GM12878 (cell line): Measurements from ENCODE around the gene UFM1. TPM values are rescaled to one million over a fixed set of nuclear protein-coding genes. Genes with fewer than 3 reads are reported as not detected.

Experiments used
- ASH2L ChIP-seq: fragments of 300-600, 200-600 bp; sonication (generic); IDR thresholded peaks from 2 replicates; pipeline ENCODE4 v1.6.1; 2017; ENCODE audit warnings: low read depth, mild to moderate bottlenecking, borderline replicate concordance
- CHD1 ChIP-seq: IDR thresholded peaks from 2 replicates; pipeline ENCODE4 v1.6.1; 2012; ENCODE audit warnings: low read depth, low read length, improper control_type of control experiment
- EGR1 ChIP-seq, 2 experiments: IDR thresholded peaks; 1 replicate in 1 of 2; 2 replicates in 1 of 2; pipeline ENCODE4 v1.6.1; 2011 to 2012; ENCODE audit warnings: low read depth in 2 of 2, low read length in 2 of 2, borderline replicate concordance in 1 of 2, mild to moderate bottlenecking in 1 of 2, moderate library complexity in 1 of 2
- NFYB ChIP-seq: IDR thresholded peaks from 2 replicates; pipeline ENCODE4 v1.6.1; 2011; ENCODE audit warnings: low read depth, mild to moderate bottlenecking, low read length, improper control_type of control experiment, moderate library complexity; ENCODE audit not compliant: insufficient read depth
- YY1 ChIP-seq: IDR thresholded peaks from 2 replicates; pipeline ENCODE4 v1.6.1; 2011; ENCODE audit warnings: low read depth, mild to moderate bottlenecking, low read length
- ZBED1 ChIP-seq: IDR thresholded peaks from 2 replicates; pipeline ENCODE4 v1.6.1; 2016; ENCODE audit warnings: borderline replicate concordance
- ZZZ3 ChIP-seq: IDR thresholded peaks from 2 replicates; pipeline ENCODE4 v1.6.1; 2011; ENCODE audit warnings: low read depth; ENCODE audit not compliant: control insufficient read depth, insufficient read length
- polyA plus RNA-seq, 11 experiments: library from polyadenylated mRNA; depleted of rRNA in 4 of 11; unstranded in 6 of 11; stranded (reverse) in 5 of 11; fragments of >200 nt; fragmentation: Nextera tagmentation in 4 of 11; fragmentation: Illumina TruSeq in 1 of 11; extraction: Ambion mirVana in 4 of 11; extraction: Trizol in 1 of 11; gene quantifications; 1 replicate in 1 of 11; 2 replicates in 10 of 11; pipeline versions ENCODE4 v1.2.1 to v1.2.3, GENCODE V29; 2011 to 2016; ENCODE audit warnings: inconsistent platforms in 2 of 11, missing spikeins in 2 of 11, low read depth in 1 of 11
- total RNA-seq, 4 experiments: library from RNA; depleted of rRNA in 3 of 4; stranded (reverse); fragments of >200 nt in 3 of 4; fragmentation: Illumina TruSeq in 1 of 4; extraction: Trizol in 1 of 4; gene quantifications; 2 replicates each; pipeline versions ENCODE4 v1.2.1 to v1.2.3, GENCODE V29; 2013 to 2021
- TF ChIP-seq, protein P1 (sequence below): fragments of 150-350 bp; IDR thresholded peaks from 2 replicates; pipeline ENCODE4 v1.6.1; 2016; ENCODE audit warnings: low read depth, low read length
- TF ChIP-seq, protein P2 (sequence below): fragments of 450-650 bp; IDR thresholded peaks from 2 replicates; pipeline ENCODE4 v1.6.1; 2016; ENCODE audit warnings: mild to moderate bottlenecking, moderate library complexity, borderline replicate concordance
- TF ChIP-seq, protein P3 (sequence below): fragments of 150-350 bp; IDR thresholded peaks from 2 replicates; pipeline ENCODE4 v1.6.1; 2014; ENCODE audit warnings: mild to moderate bottlenecking, low read depth, low read length
- TF ChIP-seq, protein P4 (sequence below): IDR thresholded peaks from 2 replicates; pipeline ENCODE4 v1.6.1; 2012; ENCODE audit warnings: low read depth, low read length, improper control_type of control experiment
- TF ChIP-seq, protein P5 (sequence below): IDR thresholded peaks from 2 replicates; pipeline ENCODE4 v1.6.1; 2012; ENCODE audit warnings: improper control_type of control experiment, low read depth, low read length; ENCODE audit not compliant: insufficient replicate concordance

UFM1 gene
- total and polyA plus RNA-seq, 10 of the 15 experiments (the other 5 are each of a cell fraction or from before 2014, with no cell fraction given) = 40.8 to 96.5 (median 73.8) TPM

DNA sequence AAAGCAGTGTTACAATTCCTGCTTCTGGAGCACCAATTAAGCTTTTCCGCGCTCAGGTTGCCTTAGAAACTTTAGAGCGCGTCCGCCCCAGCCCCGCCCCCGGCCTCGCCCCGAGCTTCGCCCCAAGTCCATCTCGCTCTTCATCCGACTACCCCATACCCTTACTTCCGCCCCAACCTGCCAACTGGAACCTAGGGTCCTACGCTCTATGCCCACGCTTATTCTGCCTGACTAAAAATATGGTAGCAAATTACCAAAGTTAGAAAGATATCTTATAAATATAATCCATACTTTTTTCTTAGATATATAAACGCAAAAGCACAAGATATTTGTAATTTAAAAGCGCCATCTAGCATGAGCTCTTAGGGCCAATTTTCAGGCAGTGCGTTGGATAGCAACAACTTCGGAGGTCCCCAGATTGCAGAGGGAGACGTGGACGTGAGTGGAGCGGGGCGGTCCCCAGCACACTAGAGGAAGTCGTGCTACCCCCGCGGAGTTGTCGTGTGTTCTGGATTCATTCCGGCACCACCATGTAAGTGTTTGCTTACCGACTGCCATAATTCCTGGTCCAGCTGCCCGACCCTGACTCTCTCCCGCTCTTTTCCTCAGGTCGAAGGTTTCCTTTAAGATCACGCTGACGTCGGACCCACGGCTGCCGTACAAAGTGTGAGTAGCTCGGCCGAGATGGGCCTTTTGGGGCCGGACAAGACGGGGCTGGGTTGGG, at the start of gene UFM1 (continued):
- TF ChIP-seq, protein P1, sequence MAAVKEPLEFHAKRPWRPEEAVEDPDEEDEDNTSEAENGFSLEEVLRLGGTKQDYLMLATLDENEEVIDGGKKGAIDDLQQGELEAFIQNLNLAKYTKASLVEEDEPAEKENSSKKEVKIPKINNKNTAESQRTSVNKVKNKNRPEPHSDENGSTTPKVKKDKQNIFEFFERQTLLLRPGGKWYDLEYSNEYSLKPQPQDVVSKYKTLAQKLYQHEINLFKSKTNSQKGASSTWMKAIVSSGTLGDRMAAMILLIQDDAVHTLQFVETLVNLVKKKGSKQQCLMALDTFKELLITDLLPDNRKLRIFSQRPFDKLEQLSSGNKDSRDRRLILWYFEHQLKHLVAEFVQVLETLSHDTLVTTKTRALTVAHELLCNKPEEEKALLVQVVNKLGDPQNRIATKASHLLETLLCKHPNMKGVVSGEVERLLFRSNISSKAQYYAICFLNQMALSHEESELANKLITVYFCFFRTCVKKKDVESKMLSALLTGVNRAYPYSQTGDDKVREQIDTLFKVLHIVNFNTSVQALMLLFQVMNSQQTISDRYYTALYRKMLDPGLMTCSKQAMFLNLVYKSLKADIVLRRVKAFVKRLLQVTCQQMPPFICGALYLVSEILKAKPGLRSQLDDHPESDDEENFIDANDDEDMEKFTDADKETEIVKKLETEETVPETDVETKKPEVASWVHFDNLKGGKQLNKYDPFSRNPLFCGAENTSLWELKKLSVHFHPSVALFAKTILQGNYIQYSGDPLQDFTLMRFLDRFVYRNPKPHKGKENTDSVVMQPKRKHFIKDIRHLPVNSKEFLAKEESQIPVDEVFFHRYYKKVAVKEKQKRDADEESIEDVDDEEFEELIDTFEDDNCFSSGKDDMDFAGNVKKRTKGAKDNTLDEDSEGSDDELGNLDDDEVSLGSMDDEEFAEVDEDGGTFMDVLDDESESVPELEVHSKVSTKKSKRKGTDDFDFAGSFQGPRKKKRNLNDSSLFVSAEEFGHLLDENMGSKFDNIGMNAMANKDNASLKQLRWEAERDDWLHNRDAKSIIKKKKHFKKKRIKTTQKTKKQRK = no peak
- TF ChIP-seq CHD1 (no peak), ZZZ3 (no peak), ZBED1 (no peak), ASH2L (no peak), EGR1 (IDR thresholded peaks at IDR 0.05; ENCODE audit: borderline replicate concordance in 1 of 2, low read depth in 2 of 2, low read length in 2 of 2) (no peak; a peak in 1 of 3 replicates), NFYB (no peak), YY1 (peak; percentile 37; the same call in 1 of the 2 replicates)
- TF ChIP-seq, protein P2, sequence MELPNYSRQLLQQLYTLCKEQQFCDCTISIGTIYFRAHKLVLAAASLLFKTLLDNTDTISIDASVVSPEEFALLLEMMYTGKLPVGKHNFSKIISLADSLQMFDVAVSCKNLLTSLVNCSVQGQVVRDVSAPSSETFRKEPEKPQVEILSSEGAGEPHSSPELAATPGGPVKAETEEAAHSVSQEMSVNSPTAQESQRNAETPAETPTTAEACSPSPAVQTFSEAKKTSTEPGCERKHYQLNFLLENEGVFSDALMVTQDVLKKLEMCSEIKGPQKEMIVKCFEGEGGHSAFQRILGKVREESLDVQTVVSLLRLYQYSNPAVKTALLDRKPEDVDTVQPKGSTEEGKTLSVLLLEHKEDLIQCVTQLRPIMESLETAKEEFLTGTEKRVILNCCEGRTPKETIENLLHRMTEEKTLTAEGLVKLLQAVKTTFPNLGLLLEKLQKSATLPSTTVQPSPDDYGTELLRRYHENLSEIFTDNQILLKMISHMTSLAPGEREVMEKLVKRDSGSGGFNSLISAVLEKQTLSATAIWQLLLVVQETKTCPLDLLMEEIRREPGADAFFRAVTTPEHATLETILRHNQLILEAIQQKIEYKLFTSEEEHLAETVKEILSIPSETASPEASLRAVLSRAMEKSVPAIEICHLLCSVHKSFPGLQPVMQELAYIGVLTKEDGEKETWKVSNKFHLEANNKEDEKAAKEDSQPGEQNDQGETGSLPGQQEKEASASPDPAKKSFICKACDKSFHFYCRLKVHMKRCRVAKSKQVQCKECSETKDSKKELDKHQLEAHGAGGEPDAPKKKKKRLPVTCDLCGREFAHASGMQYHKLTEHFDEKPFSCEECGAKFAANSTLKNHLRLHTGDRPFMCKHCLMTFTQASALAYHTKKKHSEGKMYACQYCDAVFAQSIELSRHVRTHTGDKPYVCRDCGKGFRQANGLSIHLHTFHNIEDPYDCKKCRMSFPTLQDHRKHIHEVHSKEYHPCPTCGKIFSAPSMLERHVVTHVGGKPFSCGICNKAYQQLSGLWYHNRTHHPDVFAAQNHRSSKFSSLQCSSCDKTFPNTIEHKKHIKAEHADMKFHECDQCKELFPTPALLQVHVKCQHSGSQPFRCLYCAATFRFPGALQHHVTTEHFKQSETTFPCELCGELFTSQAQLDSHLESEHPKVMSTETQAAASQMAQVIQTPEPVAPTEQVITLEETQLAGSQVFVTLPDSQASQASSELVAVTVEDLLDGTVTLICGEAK = peak; percentile 90
- TF ChIP-seq, protein P3, sequence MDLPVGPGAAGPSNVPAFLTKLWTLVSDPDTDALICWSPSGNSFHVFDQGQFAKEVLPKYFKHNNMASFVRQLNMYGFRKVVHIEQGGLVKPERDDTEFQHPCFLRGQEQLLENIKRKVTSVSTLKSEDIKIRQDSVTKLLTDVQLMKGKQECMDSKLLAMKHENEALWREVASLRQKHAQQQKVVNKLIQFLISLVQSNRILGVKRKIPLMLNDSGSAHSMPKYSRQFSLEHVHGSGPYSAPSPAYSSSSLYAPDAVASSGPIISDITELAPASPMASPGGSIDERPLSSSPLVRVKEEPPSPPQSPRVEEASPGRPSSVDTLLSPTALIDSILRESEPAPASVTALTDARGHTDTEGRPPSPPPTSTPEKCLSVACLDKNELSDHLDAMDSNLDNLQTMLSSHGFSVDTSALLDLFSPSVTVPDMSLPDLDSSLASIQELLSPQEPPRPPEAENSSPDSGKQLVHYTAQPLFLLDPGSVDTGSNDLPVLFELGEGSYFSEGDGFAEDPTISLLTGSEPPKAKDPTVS = no peak
- TF ChIP-seq, protein P4, sequence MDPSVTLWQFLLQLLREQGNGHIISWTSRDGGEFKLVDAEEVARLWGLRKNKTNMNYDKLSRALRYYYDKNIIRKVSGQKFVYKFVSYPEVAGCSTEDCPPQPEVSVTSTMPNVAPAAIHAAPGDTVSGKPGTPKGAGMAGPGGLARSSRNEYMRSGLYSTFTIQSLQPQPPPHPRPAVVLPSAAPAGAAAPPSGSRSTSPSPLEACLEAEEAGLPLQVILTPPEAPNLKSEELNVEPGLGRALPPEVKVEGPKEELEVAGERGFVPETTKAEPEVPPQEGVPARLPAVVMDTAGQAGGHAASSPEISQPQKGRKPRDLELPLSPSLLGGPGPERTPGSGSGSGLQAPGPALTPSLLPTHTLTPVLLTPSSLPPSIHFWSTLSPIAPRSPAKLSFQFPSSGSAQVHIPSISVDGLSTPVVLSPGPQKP = no peak
- TF ChIP-seq, protein P5, sequence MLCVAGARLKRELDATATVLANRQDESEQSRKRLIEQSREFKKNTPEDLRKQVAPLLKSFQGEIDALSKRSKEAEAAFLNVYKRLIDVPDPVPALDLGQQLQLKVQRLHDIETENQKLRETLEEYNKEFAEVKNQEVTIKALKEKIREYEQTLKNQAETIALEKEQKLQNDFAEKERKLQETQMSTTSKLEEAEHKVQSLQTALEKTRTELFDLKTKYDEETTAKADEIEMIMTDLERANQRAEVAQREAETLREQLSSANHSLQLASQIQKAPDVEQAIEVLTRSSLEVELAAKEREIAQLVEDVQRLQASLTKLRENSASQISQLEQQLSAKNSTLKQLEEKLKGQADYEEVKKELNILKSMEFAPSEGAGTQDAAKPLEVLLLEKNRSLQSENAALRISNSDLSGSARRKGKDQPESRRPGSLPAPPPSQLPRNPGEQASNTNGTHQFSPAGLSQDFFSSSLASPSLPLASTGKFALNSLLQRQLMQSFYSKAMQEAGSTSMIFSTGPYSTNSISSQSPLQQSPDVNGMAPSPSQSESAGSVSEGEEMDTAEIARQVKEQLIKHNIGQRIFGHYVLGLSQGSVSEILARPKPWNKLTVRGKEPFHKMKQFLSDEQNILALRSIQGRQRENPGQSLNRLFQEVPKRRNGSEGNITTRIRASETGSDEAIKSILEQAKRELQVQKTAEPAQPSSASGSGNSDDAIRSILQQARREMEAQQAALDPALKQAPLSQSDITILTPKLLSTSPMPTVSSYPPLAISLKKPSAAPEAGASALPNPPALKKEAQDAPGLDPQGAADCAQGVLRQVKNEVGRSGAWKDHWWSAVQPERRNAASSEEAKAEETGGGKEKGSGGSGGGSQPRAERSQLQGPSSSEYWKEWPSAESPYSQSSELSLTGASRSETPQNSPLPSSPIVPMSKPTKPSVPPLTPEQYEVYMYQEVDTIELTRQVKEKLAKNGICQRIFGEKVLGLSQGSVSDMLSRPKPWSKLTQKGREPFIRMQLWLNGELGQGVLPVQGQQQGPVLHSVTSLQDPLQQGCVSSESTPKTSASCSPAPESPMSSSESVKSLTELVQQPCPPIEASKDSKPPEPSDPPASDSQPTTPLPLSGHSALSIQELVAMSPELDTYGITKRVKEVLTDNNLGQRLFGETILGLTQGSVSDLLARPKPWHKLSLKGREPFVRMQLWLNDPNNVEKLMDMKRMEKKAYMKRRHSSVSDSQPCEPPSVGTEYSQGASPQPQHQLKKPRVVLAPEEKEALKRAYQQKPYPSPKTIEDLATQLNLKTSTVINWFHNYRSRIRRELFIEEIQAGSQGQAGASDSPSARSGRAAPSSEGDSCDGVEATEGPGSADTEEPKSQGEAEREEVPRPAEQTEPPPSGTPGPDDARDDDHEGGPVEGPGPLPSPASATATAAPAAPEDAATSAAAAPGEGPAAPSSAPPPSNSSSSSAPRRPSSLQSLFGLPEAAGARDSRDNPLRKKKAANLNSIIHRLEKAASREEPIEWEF = no peak
